ENCODE data around the gene ABRACL.
A peak's percentile ranks its signal among the peaks of the same experiment; 100 is the strongest.
"Not testable (repeated sequence)": the region's sequence is repeated elsewhere in the genome, so short reads cannot be mapped to it uniquely, and the experiment has no call there.

The ABRACL gene, protein sequence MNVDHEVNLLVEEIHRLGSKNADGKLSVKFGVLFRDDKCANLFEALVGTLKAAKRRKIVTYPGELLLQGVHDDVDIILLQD

DNA sequence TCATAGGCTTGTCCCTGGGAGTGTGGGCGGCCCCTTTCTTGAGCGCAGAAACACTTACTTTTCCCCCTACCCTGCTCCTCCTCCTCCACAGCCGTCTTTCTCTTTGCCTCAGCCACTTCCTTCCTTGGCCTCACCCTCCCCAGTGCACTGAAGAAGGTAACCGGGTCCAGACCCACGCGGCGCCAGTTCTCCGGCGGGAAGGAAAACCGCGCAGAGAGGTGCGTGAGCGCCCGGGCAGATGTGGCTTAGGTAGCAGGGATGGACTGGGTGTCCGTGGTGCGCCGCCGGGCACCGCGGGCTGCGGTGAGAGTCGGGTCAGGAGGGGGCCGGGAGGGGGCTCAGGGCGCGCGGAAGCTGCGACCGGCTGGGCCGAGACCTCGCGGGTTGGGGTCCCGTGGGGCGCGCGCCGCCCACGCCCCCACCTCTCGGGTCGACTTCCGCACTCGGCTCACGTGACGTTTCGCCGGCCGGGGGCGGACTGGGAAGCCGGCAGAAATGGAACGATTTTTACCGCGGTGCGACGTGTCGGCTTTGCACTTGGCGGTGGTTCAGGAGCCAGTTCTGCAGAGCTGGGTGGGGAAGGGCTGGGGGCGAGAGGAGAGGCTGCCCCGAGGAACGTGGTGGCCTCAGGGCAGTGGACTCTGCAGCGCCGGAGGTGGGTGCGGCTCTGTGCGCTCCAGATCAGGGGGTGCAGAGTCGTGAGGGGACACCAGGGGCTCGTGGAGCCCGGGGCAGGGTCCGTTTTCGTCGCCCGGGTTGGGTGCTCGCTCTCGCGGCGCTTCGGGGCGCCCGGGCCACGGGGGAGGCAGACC lies at the start of gene ABRACL:
ABRACL (plus strand) TSS at position 88 of the 812 bp plus-strand sequence. CDS start 5,416 bp downstream, outside the sequence.
- peak; percentile 76 for DNase-seq (ENCODE audit: low spot score)

DNA sequence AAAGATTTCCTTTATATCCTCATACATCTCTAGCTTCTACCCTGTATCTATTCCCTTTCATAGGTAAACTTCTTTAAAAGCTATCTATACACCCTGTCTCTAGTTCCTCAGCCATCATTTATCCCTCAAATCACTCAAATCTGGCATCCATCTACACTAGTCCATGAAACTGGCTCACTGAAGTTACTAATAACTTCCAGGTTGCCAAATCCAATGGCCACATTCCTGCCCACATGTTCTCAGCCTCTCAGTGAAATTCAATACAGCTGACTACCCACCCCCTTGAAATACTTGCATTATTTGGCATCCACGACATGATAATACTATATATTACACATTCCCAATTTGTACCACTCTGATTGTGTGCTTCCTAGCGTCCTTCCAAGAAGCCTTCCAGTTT lies 49.2 kb upstream of the ABRACL start:
- no peak for DNase-seq (ENCODE audit: low spot score)

DNA sequence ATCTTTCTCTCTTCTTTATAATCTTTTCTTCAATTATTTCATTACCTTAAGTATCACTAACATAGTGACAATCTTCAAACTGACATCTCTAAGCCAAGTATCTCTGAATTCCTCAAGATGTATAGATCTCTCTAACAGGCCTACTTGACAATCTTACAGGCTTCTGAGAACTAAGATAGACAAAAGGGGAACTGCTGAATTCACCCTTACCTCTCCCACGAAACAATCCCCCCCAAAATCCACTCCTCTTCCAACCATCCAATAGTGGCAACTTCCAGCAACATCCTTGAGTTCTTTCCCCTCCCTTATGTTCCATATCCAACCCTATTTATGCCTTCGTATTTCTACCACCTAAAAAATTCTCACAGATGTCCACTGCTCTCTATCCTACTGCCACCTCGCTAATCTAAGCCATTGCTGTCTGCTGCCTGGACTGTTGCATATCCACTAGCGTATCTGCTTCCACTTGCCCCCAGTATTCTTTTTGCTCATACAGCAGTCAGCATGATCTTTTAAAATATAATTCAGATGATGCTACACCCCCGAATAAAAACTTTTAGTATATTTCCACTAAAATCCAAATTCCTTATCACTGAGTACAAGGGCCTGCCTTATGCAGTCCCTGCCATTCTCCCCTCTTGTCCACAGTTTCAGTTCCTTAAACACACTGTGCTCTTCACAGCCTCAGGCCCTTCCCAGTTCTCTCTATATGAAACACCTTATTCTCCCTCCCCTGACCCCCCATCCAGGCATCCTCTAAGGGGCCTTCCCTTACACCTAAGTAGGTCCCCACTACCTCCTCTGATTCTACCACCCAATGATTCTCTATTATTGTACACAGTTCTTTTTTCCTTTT lies 48.5 kb upstream of the ABRACL start:
- no peak for DNase-seq (ENCODE audit: low spot score)

DNA sequence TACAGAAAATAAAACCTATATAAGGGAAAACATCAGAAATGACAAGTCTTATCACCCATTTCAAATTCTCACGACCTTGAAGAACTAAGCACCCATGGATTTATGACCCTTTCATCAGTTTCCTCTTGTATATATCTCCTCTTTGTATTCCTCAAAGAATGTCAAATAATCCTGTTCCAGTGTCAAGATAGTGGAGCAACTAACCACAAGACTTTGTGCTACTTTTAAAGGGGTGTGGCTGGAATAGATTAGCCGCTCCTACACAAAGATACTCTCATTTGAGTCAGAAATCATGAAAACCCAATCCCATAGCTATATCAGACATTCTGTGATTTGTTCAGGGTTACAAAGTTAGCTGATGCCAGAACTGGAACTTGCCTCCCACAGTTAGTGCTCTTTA lies 47.1 kb upstream of the ABRACL start:
- no peak for DNase-seq (ENCODE audit: low spot score)

DNA sequence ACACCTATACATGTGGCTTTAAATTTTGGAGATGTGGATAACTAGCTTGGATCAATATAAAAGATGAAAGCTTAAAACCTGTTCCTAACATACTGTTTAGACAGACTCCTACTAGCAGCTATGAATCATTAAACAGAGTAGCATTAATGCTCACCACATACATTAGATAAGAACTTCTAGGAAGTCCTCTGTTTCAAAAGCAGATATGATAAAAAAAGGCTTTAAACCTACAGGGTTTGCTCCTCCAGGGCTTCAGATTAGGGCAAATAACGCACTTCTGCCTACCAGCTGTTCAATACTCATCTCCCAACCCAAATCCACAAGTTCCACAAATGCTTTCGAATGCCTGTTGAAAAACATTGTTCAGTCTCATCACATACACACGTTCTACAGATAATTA lies 42.0 kb upstream of the ABRACL start:
- no peak for DNase-seq (ENCODE audit: low spot score)

DNA sequence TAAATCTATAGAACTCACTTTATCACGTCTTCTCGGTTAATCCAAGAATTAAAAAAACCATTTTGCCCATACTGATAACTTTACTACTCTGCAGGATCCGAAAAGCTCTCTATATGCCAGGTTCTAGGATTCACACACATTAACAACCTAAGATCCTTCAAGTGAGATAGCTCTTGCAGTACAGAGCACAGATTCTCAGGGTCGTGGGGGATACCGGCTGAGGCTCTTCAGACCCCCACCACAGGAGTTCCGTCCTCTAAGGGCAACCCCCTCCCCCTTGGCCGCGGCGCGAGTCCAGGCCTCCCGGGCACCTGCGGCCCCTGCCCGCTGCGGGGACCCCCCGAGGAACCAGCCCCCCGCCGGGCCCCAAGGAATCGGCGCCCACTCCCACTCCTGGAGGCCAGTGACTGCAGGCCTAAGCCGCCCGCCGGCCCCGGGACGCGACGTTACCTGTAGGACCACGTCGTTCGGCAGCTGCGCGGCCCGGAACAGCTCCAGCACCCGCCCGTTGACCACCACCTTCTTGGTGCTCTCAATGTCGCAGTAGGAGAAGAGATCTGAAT lies 41.4 kb upstream of the ABRACL start:
- no peak for DNase-seq (ENCODE audit: low spot score)

DNA sequence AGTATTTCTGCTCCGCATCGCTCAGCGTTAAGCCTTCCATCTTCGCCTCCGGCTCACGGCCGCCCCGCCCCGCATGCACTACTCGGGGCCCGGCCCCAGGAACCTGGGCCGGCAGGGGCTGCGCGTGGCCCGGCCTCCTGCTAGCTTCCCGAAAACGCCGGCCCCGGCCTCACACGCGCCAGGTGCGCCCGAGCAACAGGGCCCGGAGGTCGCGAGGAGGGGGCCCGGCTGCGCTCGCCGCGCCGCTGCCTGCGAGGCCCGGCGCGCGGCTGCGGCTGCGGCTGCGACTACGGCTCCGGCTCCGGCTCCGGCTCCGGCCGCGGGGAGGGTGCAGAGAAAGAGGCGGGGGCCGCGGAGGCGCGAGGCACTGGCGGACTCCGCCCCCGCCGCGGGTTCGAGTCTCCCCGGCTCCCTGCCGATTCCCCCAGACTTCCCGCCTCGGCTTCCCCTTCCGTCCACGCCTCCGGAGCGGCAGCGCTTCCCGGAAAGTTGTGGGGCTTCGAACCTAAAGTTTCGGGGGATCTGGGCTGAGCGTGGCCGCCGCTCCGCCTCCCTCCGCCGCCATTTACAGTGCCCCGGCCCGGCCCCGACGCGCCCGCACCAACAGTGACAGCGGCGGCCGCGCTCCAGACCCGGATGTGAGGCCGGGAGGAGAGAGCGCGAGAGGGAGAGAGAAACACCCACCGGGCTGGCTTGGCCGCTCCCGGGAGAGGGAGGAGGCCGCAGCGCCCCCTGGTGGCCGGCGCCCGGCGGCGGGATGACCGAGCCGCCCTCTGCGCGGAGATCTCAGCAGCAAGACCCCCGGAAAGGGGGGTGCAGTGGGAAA lies 40.7 kb upstream of the ABRACL start, which contains the start of gene REPS1:
REPS1 (minus strand) TSS at position 611 of the 826 bp plus-strand sequence; CDS start at position 40, 571 bp downstream.
- DNase-seq (ENCODE audit: low spot score): peak; percentile 98

DNA sequence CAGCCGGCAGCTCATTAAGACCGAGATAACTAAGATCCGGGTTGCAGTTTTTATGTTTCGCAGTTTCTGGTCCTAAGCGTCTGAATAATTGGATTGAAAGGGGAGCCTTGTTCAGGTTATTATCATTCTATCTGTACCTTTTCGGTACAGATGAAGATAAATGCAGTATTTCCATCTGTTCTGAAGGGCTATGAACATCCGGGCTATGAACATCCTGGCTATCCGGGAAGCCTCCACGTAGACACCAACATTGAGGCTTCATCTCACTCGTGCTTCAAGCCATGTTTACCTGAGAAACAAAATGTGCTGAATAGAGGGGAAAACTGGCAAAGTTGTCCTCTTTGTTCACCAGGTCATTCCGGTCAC lies 40.1 kb upstream of the ABRACL start:
- DNase-seq (ENCODE audit: low spot score): no peak

DNA sequence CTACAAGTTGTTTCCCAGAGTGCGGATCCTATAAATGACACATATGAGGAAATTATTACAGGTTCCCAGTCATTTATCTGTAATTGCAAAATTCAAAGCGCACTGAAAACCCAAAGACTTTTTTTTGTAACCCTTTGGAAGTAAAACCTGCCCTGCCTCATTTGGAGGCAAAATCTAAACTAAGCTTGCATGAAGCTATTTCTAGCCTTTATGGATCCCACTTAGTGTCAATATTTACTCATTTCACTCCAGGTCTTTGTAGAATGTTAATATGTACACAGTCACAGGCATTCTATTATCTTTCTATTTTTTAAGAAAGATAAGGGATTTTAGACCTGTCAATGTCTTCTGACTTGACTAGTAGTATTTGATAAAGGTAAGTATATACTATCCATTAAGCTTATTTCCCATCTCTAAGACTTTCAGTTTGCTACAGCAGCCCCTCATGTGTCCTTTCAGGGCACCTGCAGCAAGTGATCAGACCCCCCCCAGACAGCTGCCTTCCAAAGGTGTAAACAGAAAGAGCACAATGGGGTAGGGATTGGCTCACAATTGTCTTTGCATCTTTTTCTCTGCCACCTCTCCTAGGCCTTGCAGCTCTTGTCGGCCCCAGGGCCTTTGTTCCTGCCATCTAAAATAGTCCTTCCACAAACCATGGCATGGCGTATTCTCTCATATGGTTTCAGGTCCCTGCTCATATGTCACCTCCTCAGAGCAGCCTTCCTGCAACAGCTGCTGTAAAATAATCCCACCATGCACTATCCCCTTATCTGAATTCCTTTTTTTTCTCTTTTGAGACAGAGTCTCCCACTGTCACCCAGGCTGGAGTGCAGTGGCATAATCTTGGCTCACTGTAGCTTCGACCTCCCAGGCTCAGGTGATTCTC lies 39.2 kb upstream of the ABRACL start:
- DNase-seq (ENCODE audit: low spot score): no peak

DNA sequence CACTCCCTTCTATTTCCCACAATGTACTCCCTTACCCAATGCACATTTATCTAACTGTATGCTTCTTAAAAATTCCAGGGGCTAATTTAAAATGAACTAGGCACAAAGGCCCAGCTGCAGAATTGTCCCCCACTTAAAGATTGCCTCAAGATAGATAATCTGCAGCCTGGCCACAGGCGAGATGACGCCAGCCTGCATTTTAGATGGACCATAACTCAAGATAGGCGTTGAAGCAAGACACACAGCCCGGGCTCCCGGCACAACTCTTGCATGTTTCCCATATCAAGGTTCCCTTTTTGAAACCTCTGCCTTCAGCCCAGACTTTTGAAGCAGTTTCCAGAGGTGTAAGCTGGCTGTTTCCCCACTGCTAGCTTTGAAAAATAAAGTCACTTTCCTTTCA lies 37.3 kb upstream of the ABRACL start:
- no peak for DNase-seq (ENCODE audit: low spot score)

DNA sequence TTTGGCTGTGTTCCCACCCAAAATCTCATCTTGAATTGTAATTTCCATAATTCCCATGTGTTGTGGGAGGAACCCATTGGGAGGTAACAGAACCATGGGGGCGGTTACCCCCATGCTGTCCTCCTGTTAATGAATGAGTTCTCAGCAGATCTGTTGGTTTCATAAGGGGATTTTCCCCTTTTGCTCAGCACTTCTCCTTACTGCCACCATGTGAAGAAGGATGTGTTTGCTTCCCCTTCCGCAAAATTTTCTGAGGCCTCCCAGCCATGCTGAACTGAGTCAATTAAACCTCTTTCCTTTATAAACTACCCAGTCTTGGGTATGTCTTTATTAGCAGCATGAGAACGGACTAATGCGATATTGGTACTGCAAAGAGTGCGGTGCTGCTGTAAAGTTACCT lies 35.6 kb upstream of the ABRACL start:
- not testable (repeated sequence) for DNase-seq (ENCODE audit: low spot score)

DNA sequence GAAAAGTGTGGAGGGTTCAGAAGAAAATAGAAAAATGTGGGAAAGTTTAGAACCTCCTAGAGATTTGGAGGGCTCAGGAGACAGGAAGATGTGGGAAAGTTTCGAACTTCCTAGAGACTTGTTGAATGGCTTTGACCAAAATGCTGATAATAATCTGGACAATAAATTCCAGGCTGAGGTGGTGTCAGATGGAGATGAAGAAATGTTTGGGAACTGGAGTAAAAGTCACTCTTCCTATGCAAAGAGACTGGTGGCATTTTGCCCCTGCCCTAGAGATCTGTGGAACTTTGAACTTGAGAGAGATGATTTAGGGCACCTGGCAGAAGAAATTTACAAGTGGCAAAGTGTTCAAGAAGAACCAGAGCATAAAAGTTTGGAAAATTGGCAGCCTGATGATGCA lies 35.1 kb upstream of the ABRACL start:
- not testable (repeated sequence) for DNase-seq (ENCODE audit: low spot score)

DNA sequence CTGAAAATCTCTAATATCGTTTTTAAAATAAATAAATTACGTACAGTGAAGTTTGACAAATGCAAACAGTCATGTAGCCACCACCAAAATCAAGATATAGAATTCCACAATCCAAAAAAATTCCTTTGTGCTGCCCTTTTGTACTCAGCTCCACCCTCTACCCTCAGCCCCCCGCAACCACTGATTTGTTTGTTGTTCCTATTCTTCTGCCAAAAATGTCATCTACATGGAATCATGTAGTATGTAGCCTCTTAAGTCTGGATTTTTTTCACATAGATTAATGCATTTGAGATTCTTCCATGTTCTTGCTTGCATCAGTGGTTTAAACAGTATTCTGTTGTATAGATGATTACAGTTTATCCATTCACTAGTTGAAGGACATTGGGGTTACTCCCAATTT lies 32.0 kb upstream of the ABRACL start:
- DNase-seq (ENCODE audit: low spot score): no peak

DNA sequence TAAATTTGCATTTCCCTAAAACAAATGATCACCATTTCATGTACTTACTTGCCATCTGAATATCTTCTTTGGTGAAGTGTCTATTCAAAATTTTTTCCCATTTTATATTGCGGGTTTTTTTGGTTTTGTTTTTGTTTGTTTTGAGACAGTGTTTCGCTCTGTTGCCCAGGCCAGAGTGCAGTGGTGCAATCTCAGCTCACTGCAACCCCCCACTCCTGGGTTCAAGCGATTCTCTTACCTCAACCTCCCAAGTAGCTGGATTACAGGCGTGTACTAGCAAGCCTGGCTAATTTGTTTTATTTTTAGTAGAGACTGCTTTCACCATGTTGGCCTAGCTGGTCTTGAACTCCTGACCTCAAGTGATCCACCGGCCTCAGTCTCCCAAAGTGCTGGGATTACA lies 31.4 kb upstream of the ABRACL start:
- DNase-seq (ENCODE audit: low spot score): no peak

DNA sequence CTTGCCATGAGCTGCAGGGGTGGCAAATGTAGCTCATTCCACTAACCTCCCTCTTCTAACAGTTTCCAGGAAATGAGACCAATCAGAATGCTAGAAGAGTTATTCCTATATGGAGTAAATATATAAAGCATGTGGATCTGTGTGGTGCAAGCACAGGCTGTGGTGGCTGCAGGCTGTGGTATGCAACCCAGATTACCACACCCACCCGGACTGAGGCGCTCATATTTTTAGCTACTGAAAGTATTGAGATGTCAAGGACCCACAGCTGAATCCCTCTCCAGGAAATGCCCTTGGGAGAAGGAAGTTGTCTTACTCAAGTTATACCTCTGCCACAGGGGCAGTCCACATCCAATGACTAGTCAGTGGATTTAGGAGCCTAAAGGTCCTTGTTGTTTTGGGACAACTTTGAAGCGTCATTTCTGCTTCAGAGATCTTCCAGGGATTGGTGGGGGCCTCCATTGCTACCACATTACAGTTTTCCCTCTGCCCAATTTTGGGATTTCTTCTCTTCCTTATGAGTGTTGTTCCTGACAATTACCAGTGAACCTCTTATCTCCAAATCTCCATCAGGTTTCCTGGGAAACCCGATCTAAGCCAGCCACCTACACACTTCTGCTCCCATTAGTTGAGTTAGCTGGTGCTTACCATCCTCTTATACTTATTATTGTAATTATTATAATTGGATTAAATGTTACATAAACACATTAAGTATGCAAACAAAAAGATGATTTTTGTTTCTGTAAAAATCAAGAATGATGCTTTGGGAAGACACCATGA lies 28.4 kb upstream of the ABRACL start:
- peak; percentile 40 for DNase-seq (ENCODE audit: low spot score)

DNA sequence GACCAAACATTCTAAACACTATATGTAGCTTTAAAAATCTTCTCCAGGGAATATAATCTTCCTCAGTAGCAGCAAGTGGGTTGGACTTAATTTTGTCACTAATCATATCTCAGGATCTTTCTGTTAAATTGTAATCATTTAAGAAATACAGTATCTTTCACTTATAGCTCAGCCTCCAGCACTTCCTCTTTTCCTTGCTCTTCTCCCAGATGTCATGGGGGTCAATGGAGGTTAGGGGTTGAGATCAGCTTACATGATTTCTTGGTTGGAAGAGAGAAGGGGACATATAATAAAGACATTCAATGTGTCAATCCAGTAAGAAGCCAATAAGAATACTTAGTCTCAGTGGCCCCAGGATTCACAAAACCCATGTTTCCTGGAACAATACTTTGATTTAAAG lies 24.8 kb upstream of the ABRACL start:
- DNase-seq (ENCODE audit: low spot score): no peak

DNA sequence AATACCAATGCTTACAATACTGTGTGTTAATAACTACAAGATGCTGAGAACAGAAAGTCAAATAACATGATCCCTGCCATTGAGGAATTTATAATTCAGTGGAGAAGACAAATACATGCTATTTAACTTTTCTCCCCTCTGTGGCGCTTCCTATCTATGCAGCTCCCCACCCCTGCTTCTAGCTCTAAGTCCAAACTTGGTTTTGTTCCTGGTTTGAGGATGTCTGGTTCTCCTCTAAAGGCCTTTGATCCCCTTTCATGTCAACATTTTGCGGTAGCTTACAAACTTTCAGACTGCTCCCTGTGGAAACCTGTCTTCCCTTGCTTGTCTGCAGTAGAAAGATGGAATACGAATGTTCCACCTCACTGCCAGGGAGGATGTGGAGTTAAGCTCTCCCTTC lies 22.1 kb upstream of the ABRACL start:
- no peak for DNase-seq (ENCODE audit: low spot score)

DNA sequence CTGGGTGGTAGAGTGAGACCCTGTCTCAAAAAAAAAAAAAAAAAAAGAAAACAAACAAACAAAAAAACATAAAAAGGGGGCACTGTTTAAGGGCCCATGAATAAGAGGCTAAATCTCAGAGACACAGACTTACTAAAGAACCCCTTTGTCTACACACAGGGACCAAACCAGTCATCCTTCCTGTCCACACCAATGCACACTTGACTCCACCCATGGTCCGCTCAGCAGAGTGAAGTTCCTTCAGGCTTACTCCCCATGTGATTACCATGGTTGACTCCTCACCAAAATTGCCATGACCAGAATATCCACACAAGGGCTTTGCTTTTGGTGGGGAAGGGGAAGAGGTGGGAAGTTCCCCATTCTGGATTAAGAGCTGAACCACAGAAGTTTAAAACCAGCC lies 21.1 kb upstream of the ABRACL start:
- DNase-seq (ENCODE audit: low spot score): no peak

DNA sequence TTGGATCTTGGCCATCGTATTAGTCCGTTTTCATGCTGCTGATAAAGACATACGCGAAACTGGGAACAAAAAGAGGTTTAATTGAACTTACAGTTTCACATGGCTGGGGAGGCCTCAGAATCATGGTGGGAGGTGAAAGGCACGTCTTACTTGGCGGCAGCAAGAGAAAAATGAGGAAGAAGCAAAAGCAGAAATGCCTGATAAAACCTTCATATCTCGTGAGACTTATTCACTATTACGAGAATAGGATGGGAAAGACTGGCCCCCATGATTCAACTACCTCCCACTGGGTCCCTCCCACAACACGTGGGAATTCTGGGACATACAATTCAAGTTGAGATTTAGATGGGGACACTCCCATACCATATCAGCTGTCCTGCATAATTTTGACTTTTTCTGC lies 20.4 kb upstream of the ABRACL start:
- no peak for DNase-seq (ENCODE audit: low spot score)

DNA sequence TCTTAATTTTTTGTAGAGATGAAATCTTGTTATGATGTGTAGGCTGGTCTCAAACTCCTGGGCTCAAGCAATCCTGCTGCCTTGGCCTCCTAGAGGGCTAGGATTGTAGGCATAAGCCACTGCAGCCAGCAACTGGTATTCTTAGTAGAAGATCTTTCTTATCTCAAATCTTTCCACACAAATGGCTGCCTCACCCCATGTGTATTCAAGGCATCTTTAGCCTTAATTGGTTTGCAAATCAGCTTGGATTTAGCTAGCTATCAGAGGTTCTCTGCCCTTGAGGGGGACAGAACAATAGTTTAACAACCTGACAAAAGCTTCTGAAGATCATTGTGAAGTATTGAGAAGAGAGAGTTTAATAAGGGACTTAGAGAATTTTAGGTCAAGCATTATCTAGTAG lies 17.9 kb upstream of the ABRACL start:
- no peak for DNase-seq (ENCODE audit: low spot score)

Data from GM03348 (cell line).